Nephron (organoid): ENCODE measurements around the gene YAF2.
"Not testable (repeated sequence)": the region's sequence is repeated elsewhere in the genome, so short reads cannot be mapped to it uniquely, and the experiment has no call there.

Experiments
- H3K27ac Mint-ChIP-seq, 3 experiments: 2 replicates each; pipeline ENCODE4 v1.8.0; 2020; ENCODE audit warnings: mixed read lengths in 3 of 3, mild to moderate bottlenecking in 2 of 3, moderate library complexity in 1 of 3
- H3K27me3 Mint-ChIP-seq: 2 replicates; pipeline ENCODE4 v1.8.0; 2021; ENCODE audit warnings: low read depth, mild to moderate bottlenecking, moderate library complexity, mixed read lengths
- H3K36me3 Mint-ChIP-seq: 2 replicates; pipeline ENCODE4 v1.8.0; 2020; ENCODE audit warnings: low read depth, mixed read lengths
- H3K4me1 Mint-ChIP-seq: 2 replicates; pipeline ENCODE4 v1.8.0; 2020; ENCODE audit warnings: mixed read lengths
- H3K4me3 Mint-ChIP-seq, 3 experiments: 2 replicates each; pipeline ENCODE4 v1.8.0; 2020; ENCODE audit warnings: mild to moderate bottlenecking in 3 of 3, mixed read lengths in 3 of 3, moderate library complexity in 2 of 3
- H3K9me3 Mint-ChIP-seq: 2 replicates; pipeline ENCODE4 v1.8.0; 2020; ENCODE audit warnings: mixed read lengths
- CTCF ChIP-seq, 3 experiments: fragments of 200-600 bp; sonication (generic); IDR thresholded peaks; one replicate each; pipeline ENCODE4 v1.5.0; 2021; ENCODE audit warnings: antibody characterized with exemption in 3 of 3; ENCODE audit not compliant: unreplicated experiment in 3 of 3

The YAF2 gene

GRCh38 chr12:42261708-42262107, 23.7 kb upstream of the YAF2 start:
- H3K27ac Mint-ChIP-seq: peak overlapping the region in 2 of 3 experiments; percentile 8 to 72
- TF ChIP-seq CTCF (IDR thresholded peaks at IDR 0.05; ENCODE audit: unreplicated experiment in 3 of 3): no peak
- no peaks in the 10 kb centered on the region for H3K36me3 Mint-ChIP-seq
- no peaks in the 10 kb centered on the region for H3K27me3 Mint-ChIP-seq
- H3K4me3 Mint-ChIP-seq: no peak overlapping the region
- peaks cover 5% of the 10 kb centered on the region for H3K4me1 Mint-ChIP-seq
- H3K9me3 Mint-ChIP-seq: peaks cover 3% of the 10 kb centered on the region

- H3K4me1 Mint-ChIP-seq: peaks cover 5% of the 10 kb centered on the region
- no peaks in the 10 kb centered on the region for H3K27me3 Mint-ChIP-seq
- no peaks in the 10 kb centered on the region for H3K36me3 Mint-ChIP-seq
- TF ChIP-seq CTCF (IDR thresholded peaks at IDR 0.05; ENCODE audit: unreplicated experiment in 3 of 3): no peak
- H3K27ac Mint-ChIP-seq: no peak overlapping the region
- no peak overlapping the region for H3K4me3 Mint-ChIP-seq
- peaks cover 5% of the 10 kb centered on the region for H3K9me3 Mint-ChIP-seq
Measured at GRCh38 chr12:42260518-42260917, 22.5 kb upstream of the YAF2 start.

GRCh38 chr12:42259699-42260098, 21.7 kb upstream of the YAF2 start:
- Mint-ChIP-seq H3K4me1 (peaks cover 5% of the 10 kb centered on the region), H3K27ac (no peak overlapping the region), H3K36me3 (no peaks in the 10 kb centered on the region), H3K9me3 (peaks cover 7% of the 10 kb centered on the region), H3K4me3 (no peak overlapping the region), H3K27me3 (no peaks in the 10 kb centered on the region)
- no peak for TF ChIP-seq CTCF (IDR thresholded peaks at IDR 0.05; ENCODE audit: unreplicated experiment in 3 of 3)

- Mint-ChIP-seq H3K9me3 (peaks cover 23% of the 10 kb centered on the region), H3K36me3 (no peaks in the 10 kb centered on the region), H3K27me3 (no peaks in the 10 kb centered on the region), H3K4me1 (no peaks in the 10 kb centered on the region), H3K4me3 (no peak overlapping the region), H3K27ac (no peak overlapping the region)
- no peak for TF ChIP-seq CTCF (IDR thresholded peaks at IDR 0.05; ENCODE audit: unreplicated experiment in 3 of 3)
Measured at GRCh38 chr12:42255866-42256261, 17.8 kb upstream of the YAF2 start.

- Mint-ChIP-seq H3K27ac (no peak overlapping the region), H3K4me1 (no peaks in the 10 kb centered on the region), H3K36me3 (no peaks in the 10 kb centered on the region), H3K27me3 (no peaks in the 10 kb centered on the region), H3K9me3 (peaks cover 23% of the 10 kb centered on the region), H3K4me3 (no peak overlapping the region)
- no peak for TF ChIP-seq CTCF (IDR thresholded peaks at IDR 0.05; ENCODE audit: unreplicated experiment in 3 of 3)
Measured at GRCh38 chr12:42255221-42255865, 17.3 kb upstream of the YAF2 start.

GRCh38 chr12:42252645-42253044, 14.6 kb upstream of the YAF2 start:
- H3K27me3 Mint-ChIP-seq, H3K4me1 Mint-ChIP-seq, H3K4me3 Mint-ChIP-seq, H3K27ac Mint-ChIP-seq, H3K36me3 Mint-ChIP-seq: not testable (repeated sequence)
- H3K9me3 Mint-ChIP-seq: peaks cover 23% of the 10 kb centered on the region

GRCh38 chr12:42249033-42249432, 11.0 kb upstream of the YAF2 start:
- H3K36me3 Mint-ChIP-seq, H3K4me1 Mint-ChIP-seq, H3K27me3 Mint-ChIP-seq, H3K4me3 Mint-ChIP-seq, H3K27ac Mint-ChIP-seq: not testable (repeated sequence)
- H3K9me3 Mint-ChIP-seq: peaks cover 16% of the 10 kb centered on the region
